GM18858 (cell line): ENCODE data around the gene MAEL.

Source experiments
- ATAC-seq: cut with Tn5 transposase; IDR thresholded peaks from one replicate; pipeline ENCODE4 v1.9.1; 2021; ENCODE audit not compliant: unreplicated experiment

Gene MAEL

DNA sequence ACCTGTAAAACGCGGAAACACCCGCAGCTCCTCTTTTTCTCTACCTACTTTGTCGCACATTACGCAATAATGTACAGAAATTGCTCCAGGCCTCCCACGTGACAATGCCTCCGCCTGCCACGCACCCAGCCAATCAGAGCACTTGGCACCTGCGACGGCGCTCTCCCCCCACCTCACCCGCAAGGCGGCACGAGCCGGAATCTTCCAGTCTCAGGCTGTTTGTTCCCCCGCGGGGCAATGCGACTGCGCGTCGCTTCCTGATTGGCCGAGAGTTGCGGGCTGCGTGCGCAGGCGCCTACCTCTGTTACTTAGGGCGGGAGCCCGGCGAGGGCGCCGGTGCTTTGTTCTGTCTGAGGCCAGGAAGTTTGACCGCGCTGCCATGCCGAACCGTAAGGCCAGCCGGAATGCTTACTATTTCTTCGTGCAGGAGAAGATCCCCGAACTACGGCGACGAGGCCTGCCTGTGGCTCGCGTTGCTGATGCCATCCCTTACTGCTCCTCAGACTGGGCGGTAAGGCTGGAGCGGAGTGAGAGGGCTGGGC is at the start of gene MAEL:
Gene MAEL, plus strand, starts transcription at position 307 of the 542 bp plus-strand sequence. Its CDS starts 73 bp downstream, at position 380.
- ATAC-seq = no peak

DNA sequence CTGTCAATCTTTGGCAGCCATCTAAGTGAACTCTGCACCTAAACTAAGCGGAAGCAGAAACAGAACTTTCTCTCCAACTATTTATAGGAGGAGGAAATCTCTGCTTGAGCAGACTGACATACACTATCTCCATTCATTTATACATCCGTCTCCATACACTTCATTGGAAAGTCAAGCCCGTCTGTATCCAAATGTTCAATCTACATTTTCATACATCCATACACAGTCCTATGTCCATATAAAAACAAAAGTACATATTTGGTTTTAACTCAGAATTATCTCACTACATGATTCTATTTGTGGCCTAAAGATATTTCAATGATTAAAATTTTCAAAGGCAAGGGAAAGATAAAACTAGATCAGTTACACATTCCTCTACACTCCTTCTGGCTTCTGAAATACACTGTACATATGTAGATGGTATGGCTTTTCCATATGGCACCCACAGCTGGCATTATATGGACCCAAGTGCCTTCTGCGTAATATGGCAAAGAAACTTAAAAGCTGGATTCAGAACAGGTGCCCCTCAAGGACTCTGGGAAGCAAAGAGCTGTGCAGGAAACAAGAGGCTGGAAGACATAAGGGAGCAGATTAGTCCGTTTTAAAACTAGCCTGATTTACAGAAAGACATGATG is 49.2 kb upstream of the MAEL start:
- no peak for ATAC-seq

DNA sequence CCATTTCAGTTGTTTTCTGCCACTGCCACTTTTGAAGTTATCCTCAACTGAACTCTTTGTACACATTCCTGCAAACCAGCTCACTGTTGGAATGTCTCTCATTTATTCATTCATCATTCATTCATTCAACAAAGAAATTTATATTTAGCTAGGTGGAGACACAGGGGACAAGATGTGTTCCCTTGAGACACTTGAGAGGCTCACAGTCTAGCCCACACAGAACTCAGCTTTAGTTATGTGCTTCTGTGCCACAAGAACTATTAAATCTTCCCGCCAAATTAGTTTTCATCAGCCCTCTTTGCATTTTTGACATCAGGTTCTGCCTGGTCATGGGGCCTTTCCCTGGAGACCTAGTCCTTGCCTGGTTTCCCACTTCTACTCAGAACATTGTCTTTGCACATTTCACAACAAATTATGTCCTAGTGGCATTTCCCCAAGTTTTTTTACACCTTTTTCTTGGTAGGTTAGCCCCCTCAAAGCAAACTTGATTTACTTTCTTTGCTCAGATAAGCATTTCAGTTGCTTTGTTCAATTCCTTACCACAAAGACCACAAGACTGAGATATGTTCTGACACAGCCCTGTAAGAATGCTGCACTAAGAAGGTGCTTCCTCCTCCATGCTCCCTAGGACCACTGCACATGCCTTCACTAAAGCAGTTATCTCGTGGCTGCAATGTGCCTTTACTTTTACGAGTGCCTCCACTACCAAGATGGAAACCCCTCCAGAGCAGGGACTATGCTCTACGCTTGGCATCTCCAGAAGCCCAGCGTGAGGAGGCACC is 44.7 kb upstream of the MAEL start:
- no peak for ATAC-seq

DNA sequence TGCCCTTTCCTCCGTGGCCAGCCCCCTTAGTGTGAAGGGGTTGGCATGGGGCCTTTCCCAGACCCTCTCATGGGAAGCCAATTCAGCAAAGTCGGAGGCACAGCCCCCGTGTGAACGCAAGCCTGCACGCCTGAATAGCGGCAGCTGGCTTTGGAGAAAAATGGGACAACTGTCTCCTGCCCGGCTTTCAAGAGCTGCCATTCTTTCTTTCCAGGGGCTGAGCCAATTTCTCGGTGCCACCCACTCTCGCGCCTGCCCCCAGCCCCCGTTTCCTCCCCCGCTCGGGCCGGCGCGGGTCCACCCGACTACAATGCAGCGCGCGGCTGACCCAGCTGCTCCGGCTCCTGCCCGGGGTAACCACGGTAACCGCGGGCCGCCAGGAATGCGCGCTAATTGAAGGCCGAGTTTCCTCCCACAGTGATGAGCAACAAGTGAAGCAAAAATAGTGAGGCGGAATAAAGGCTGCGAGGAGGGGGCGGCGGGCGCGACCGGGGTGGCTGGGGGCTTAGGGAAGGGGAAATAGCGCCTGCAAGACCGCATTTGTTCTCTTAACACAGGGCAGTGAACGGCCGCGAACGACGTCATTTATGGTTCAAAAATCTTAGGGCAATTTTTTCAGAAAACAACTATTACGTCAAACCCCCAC is 41.6 kb upstream of the MAEL start:
- no peak for ATAC-seq

GRCh38 chr1:166948856-166949350 is 40.2 kb upstream of the MAEL start:
- ATAC-seq = no peak

DNA sequence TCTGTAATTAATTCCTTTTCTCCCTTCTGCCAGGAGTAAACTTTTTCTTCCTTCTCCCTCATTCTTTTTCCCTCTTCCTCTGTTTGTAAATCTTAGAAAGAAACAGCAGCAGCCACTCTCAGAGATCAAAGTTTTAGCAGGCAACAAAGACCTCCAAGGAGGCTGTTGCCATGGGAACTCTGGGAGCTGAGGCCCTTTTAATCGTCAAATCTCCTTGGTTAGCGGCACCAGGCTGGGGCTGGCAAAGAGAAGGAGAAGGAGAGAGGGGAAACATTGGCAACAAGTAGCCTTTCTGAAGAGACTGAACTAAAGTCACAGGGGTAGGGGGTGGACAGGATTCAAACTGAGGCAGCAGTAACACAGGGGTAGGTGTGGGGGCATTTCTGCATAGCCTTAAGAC is 38.9 kb upstream of the MAEL start:
- no peak for ATAC-seq

DNA sequence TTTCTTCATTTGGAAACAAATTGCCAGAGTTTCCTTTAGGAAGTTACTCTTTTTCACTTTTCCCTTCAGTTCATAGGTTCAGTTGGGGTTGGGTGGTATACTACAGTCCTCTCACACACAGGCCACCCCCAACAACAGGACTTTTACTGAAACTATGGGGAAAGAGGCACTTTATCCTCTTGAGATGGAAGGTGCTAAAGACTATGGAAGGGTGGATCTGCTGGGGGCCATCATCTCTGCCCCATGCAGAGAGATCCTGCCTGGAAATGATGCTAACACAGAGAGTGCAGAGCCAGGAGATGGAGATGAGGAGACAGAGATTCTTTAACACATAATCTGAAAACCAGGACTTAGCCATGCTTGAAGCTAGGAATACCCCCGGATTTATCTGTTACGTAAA is 38.0 kb upstream of the MAEL start:
- no peak for ATAC-seq

DNA sequence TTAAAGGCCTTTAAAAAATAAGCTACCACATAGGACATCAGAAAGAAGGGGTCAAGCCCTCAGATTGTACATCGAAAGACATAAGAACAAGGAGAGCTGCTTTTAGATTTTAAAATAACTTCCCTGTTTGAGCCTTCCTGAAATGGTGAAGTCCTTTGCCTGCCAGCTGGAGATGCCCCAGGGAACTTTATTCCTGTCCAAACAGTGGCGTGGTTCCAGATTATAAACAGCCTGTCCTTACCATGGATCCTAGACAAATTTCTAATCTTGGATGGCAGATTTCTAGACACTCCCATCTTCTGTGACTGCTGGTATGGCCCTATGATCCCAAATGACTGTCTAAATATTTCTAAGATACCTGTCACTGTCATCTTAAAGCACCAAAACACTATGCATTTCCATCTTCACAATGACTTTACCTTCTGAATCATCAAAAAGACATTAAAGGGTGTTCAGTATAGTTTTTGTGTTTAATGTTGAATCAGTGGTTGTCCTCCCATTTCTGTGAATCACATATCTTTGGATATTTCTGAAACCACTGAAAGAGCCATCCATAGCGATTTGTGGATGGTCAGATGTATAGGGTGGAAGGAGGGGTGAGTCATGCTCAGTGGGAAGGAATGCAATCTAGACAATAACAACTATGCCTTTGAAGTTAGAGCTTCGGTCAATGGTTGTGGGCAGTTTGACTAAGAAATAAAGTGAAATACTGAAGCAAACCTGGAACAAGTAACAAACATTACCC is 36.9 kb upstream of the MAEL start:
- no peak for ATAC-seq

- ATAC-seq = no peak
These were observed 35.6 kb upstream of the MAEL start for GRCh38 chr1:166953491-166953890.

- no peak for ATAC-seq
These were observed 32.8 kb upstream of the MAEL start for GRCh38 chr1:166956057-166956850.

- no peak for ATAC-seq
These were observed 32.2 kb upstream of the MAEL start for GRCh38 chr1:166956872-166957271.

- ATAC-seq = no peak
These were observed 28.1 kb upstream of the MAEL start for GRCh38 chr1:166960858-166961474.

GRCh38 chr1:166969074-166969677 is 19.9 kb upstream of the MAEL start:
- peak; percentile 73 for ATAC-seq

- ATAC-seq = no peak
These were observed 17.8 kb upstream of the MAEL start for GRCh38 chr1:166971252-166971651.

DNA sequence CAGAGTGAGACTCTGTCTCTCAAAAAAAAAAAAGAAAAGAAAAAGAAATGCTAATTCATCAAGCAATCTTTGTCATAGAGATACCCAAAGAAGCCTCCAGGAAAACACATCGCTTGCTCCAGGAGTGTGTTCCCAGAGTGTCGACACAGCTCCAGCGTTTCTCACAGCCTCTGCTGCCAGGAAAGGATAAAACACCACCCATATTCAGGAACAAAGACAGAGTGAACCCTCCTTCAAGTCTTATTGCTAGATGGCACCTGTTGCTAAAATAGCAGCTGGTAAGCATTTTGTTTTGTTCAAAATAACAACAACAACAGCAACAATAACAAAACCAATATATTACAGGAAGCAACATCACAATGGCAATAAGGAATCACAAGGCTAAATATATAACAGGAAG is 16.9 kb upstream of the MAEL start:
- ATAC-seq = no peak

- no peak for ATAC-seq
These were observed 16.3 kb upstream of the MAEL start for GRCh38 chr1:166972826-166973225.

GRCh38 chr1:166974647-166975345 is 14.3 kb upstream of the MAEL start:
- ATAC-seq = no peak

GRCh38 chr1:166975361-166976129 is 13.5 kb upstream of the MAEL start, which contains the start of gene ILDR2:
TSS of gene ILDR2 (minus strand) at chr1:166975540. CDS start at chr1:166975268, 272 bp downstream.
- ATAC-seq = peak; percentile 44
